ENCODE data around the gene TNFRSF8.

DNA sequence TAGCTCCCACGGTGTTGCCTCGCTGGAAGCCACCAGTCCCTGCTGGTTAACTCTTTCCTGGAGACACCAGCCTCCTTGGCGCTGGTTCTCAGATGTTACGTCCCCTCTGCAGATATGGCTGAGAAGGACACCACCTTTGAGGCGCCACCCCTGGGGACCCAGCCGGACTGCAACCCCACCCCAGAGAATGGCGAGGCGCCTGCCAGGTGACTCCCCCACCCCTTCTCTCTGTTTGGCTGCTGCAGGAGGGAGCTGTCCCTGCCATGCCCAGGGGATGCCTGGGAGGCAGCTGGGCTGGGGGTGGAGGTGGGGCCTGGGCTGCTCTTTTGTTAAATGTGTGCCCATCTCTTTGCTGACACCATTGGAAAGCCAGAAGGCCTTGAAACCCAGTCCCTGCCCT, 60.1 kb downstream of the TNFRSF8 start:
- TF ChIP-seq, protein P1, sequence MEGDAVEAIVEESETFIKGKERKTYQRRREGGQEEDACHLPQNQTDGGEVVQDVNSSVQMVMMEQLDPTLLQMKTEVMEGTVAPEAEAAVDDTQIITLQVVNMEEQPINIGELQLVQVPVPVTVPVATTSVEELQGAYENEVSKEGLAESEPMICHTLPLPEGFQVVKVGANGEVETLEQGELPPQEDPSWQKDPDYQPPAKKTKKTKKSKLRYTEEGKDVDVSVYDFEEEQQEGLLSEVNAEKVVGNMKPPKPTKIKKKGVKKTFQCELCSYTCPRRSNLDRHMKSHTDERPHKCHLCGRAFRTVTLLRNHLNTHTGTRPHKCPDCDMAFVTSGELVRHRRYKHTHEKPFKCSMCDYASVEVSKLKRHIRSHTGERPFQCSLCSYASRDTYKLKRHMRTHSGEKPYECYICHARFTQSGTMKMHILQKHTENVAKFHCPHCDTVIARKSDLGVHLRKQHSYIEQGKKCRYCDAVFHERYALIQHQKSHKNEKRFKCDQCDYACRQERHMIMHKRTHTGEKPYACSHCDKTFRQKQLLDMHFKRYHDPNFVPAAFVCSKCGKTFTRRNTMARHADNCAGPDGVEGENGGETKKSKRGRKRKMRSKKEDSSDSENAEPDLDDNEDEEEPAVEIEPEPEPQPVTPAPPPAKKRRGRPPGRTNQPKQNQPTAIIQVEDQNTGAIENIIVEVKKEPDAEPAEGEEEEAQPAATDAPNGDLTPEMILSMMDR (IDR thresholded peaks at IDR 0.05 in 8 of 11, conservative IDR thresholded peaks at IDR 0.05 in 3 of 11): no peak
- TF ChIP-seq POLR2AphosphoS5 (IDR thresholded peaks at IDR 0.05): no peak

Data from spleen (tissue), 7 donors.